ENCODE data around the gene RELB. TPM values are rescaled to one million over a fixed set of nuclear protein-coding genes. Genes with fewer than 3 reads are reported as not detected.
A peak's percentile ranks its signal among the peaks of the same experiment; 100 is the strongest.

The RELB gene
- total and polyA plus RNA-seq, 9 of the 15 experiments (the other 6 are each of a cell fraction or from before 2014, with no cell fraction given) = 0.15 to 1.1 (median 0.28) TPM; not detected in 2

DNA sequence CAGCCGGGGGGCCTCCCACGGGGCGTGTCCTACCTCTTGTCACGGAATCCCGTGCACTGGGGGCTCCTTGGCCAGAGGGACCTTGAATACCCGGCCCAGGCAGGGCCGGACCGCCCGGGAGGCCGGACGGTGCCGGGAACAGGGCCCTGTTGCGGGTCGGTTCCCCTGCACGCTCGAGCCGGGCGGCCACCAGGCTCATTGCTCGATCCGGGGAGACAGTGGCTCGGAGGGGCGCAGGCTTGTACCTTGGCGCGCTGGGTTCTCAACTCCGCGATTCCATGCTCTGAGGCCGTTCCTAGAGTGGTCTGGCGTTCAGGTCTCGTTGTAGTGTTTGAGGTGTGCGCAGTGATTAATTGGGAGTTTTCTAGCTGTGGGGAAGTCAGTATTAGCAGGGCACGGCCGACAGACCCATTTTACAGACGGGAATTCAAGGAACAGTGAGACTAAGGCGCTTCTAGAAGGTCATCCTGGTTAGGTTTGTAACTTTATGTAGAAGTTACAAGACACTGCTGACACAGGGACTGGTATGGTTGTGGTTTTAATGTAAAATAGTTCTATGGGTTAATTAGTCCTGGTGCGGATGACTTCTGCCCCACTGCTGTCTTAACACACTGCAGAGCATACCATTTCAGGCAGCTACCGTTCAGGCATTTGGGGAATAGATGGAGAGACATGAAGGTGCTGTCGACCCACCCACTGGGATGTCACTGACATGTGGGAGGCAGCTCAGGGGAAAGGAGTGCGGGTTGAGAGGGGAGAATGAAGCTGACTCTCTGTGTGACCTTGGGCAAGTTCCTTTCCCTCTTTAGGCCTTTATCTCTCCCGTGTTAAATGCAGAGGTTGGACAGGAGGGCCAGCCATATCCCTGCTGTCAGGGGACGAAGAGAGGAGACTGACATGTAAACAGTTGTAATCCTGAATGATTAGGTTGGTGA is 45.5 kb upstream of the RELB start (continued):
- TF ChIP-seq, protein P1, sequence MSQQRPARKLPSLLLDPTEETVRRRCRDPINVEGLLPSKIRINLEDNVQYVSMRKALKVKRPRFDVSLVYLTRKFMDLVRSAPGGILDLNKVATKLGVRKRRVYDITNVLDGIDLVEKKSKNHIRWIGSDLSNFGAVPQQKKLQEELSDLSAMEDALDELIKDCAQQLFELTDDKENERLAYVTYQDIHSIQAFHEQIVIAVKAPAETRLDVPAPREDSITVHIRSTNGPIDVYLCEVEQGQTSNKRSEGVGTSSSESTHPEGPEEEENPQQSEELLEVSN (IDR thresholded peaks at IDR 0.05; ENCODE audit: borderline replicate concordance in 1 of 2, extremely low read depth in 1 of 2, insufficient read depth in 1 of 2, insufficient read length in 1 of 2, low read depth in 1 of 2, low read length in 1 of 2, poor library complexity in 1 of 2, severe bottlenecking in 1 of 2) = no peak
- no peak for TF ChIP-seq U2AF1 (optimal IDR thresholded peaks at IDR 0.05; ENCODE audit: low read depth, low read length)
- TF ChIP-seq, protein P2, sequence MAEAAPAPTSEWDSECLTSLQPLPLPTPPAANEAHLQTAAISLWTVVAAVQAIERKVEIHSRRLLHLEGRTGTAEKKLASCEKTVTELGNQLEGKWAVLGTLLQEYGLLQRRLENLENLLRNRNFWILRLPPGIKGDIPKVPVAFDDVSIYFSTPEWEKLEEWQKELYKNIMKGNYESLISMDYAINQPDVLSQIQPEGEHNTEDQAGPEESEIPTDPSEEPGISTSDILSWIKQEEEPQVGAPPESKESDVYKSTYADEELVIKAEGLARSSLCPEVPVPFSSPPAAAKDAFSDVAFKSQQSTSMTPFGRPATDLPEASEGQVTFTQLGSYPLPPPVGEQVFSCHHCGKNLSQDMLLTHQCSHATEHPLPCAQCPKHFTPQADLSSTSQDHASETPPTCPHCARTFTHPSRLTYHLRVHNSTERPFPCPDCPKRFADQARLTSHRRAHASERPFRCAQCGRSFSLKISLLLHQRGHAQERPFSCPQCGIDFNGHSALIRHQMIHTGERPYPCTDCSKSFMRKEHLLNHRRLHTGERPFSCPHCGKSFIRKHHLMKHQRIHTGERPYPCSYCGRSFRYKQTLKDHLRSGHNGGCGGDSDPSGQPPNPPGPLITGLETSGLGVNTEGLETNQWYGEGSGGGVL (CRISPR knock-in tag; IDR thresholded peaks at IDR 0.05) = no peak
- TF ChIP-seq RAD51 (IDR thresholded peaks at IDR 0.05; ENCODE audit: borderline replicate concordance, low read depth) = no peak
- TF ChIP-seq ZFX (CRISPR knock-in tag; IDR thresholded peaks at IDR 0.05) = peak; percentile 84
- TF ChIP-seq MIER1 (IDR thresholded peaks at IDR 0.05; ENCODE audit: low read depth) = 0 out of 2 replicates have a peak, but pooled peaks have one; percentile 37
- TF ChIP-seq GATA2 (CRISPR knock-in tag; IDR thresholded peaks at IDR 0.05) = no peak
- TF ChIP-seq NR2C1 (IDR thresholded peaks at IDR 0.05) = no peak
- TF ChIP-seq NR2C1 (tag; IDR thresholded peaks at IDR 0.05) = no peak
- TF ChIP-seq SMC3 (conservative IDR thresholded peaks at IDR 0.05; ENCODE audit: insufficient read depth, low read depth, low read length) = no peak
- TF ChIP-seq YY1 (IDR thresholded peaks at IDR 0.05; ENCODE audit: borderline replicate concordance in 1 of 3, control insufficient read depth in 1 of 3, extremely low read depth in 1 of 3, insufficient read depth in 3 of 3, insufficient read length in 1 of 3, insufficient replicate concordance in 2 of 3, low read depth in 1 of 3, low read length in 2 of 3) = no peak
- no peak for TF ChIP-seq CEBPB (tag; IDR thresholded peaks at IDR 0.05)
- TF ChIP-seq CREM (IDR thresholded peaks at IDR 0.05; ENCODE audit: low read depth) = no peak
- TF ChIP-seq ZSCAN32 (CRISPR knock-in tag; IDR thresholded peaks at IDR 0.05) = no peak
- TF ChIP-seq ZNF316 (IDR thresholded peaks at IDR 0.05) = no peak
- TF ChIP-seq FOS (IDR thresholded peaks at IDR 0.05; ENCODE audit: extremely low read depth, insufficient read length) = no peak
- TF ChIP-seq HNRNPH1 (optimal IDR thresholded peaks at IDR 0.05; ENCODE audit: low read depth, low read length) = no peak
- TF ChIP-seq, protein P3, sequence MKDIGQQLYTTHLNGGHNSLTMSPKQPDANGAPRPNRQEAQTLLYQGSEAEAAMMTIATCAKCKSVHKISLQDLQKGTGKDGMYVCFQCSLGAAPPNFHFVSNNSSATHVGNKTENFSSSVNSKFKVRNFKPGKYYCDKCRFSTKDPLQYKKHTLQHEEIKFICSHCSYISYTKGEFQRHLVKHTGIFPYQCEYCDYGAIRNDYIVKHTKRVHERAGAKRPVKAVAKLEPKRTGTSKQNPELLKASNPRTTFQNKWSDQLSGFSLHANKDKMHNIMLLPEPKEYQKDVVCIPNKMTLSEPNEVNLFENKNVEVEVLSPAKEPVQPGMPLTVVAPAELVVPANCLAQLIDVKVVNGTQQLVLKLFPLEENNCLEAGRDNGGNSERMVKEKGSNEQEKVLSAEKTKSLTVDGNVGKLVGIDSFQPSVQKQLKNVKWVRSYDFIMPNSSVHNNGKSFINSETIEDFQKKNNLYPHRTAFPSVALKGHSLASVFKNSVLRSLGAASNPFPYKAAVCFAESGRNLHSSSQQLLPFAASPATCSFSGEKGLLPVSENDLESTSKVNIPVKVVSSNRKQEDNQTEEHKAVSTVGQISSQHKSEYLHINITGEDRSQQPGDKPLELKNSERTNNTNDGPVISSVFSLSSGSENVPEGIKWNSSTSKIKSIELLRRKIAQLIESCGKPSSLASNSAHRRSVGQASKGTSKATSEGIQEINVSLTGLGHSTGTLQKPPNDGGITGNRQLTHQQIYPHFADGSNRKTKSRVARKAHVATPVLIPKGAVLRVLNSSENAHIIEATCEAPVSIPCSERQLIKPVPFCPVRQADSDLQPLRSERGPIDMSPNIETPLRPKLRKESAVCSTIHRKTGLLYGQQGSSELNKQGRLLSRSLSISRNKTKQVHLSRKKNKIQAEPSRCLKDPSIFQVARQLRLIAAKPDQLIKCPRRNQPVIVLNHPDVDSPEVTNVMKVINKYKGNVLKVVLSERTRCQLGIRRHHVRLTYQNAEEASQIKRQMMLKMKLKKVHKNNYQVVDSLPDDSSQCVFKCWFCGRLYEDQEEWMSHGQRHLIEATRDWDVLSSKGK (CRISPR knock-in tag; IDR thresholded peaks at IDR 0.05) = no peak
- no peak for TF ChIP-seq ZNF79 (CRISPR knock-in tag; IDR thresholded peaks at IDR 0.05; ENCODE audit: low read depth)

Measured in K562 (cell line).